Kidney epithelial cell (primary cell): ENCODE measurements around the gene PZP. TPM values are rescaled to one million over a fixed set of nuclear protein-coding genes. Genes with fewer than 3 reads are reported as not detected.
"Not testable (repeated sequence)": the region's sequence is repeated elsewhere in the genome, so short reads cannot be mapped to it uniquely, and the experiment has no call there.

ENCODE experiments used
- DNase-seq: peaks from one replicate; pipeline ENCODE4 v3.0.0-alpha.2; 2010; ENCODE audit warnings: low read depth
- H3K27me3 ChIP-seq: 2 replicates; pipeline ENCODE4 v1.6.0; 2011; ENCODE audit warnings: low read length; ENCODE audit not compliant: control insufficient read depth, insufficient read depth
- H3K36me3 ChIP-seq: 2 replicates; pipeline ENCODE4 v1.5.1; 2011; ENCODE audit warnings: low read length; ENCODE audit not compliant: control insufficient read depth, insufficient read depth
- H3K4me3 ChIP-seq: 2 replicates; pipeline ENCODE4 v1.5.1; 2011; ENCODE audit warnings: low read depth, mild to moderate bottlenecking, control low read depth, low read length
- total RNA-seq: library from RNA; depleted of rRNA; stranded (reverse); fragments of >200 nt; gene quantifications from 2 replicates; pipeline ENCODE4 v1.2.3, GENCODE V29; 2015
- TF ChIP-seq, protein P1 (sequence below): IDR thresholded peaks from 2 replicates; pipeline ENCODE4 v1.5.1; 2011; ENCODE audit warnings: mild to moderate bottlenecking, moderate library complexity, low read length, control low read depth, inconsistent platforms; ENCODE audit not compliant: insufficient read depth, poor library complexity, severe bottlenecking

The PZP gene
- total RNA-seq, 1 donor from 2014 or later: not detected

DNA sequence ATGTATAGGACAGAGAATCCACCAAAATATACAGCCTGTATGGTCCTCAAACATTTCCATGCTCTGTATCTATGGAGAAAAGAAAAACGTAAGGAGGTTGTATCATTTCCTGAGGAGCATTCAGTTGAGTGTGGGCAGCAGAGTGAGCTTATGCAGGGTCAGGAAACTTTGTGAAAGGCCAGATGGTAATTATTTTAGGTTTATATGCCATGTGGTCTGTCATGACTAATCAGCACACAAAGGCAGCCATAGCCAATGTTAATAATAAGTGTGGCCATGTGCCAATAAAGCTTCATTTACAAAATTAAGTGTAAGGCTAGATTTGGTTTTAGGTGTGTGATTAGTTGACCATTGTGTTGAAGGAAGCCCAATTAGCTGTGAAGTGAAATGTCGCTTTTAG is 59.3 kb downstream of the PZP start:
- TF ChIP-seq, protein P1, sequence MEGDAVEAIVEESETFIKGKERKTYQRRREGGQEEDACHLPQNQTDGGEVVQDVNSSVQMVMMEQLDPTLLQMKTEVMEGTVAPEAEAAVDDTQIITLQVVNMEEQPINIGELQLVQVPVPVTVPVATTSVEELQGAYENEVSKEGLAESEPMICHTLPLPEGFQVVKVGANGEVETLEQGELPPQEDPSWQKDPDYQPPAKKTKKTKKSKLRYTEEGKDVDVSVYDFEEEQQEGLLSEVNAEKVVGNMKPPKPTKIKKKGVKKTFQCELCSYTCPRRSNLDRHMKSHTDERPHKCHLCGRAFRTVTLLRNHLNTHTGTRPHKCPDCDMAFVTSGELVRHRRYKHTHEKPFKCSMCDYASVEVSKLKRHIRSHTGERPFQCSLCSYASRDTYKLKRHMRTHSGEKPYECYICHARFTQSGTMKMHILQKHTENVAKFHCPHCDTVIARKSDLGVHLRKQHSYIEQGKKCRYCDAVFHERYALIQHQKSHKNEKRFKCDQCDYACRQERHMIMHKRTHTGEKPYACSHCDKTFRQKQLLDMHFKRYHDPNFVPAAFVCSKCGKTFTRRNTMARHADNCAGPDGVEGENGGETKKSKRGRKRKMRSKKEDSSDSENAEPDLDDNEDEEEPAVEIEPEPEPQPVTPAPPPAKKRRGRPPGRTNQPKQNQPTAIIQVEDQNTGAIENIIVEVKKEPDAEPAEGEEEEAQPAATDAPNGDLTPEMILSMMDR: no peak
- no peaks in the 10 kb centered on the region for H3K27me3 ChIP-seq
- no peak overlapping the region for H3K4me3 ChIP-seq
- DNase-seq: no peak
- H3K36me3 ChIP-seq: no peaks in the 10 kb centered on the region

GRCh38 chr12:9147461-9147860 is 60.7 kb downstream of the PZP start:
- H3K4me3 ChIP-seq: no peak overlapping the region
- H3K27me3 ChIP-seq: no peaks in the 10 kb centered on the region
- TF ChIP-seq, protein P1: no peak
- no peak for DNase-seq
- no peaks in the 10 kb centered on the region for H3K36me3 ChIP-seq

- TF ChIP-seq, protein P1: no peak
These were observed 63.5 kb downstream of the PZP start for GRCh38 chr12:9144730-9145106.

GRCh38 chr12:9143929-9144729 is 64.1 kb downstream of the PZP start:
- no peaks in the 10 kb centered on the region for H3K27me3 ChIP-seq
- H3K36me3 ChIP-seq: no peaks in the 10 kb centered on the region
- no peak for DNase-seq
- H3K4me3 ChIP-seq: no peak overlapping the region
- TF ChIP-seq, protein P1: no peak

More at GRCh38 chr12:9144730-9145106, 63.5 kb downstream of the PZP start:
- no peak for DNase-seq
- Histone ChIP-seq H3K27me3 (no peaks in the 10 kb centered on the region), H3K36me3 (no peaks in the 10 kb centered on the region), H3K4me3 (no peak overlapping the region)

- TF ChIP-seq, protein P1: no peak
- H3K36me3 ChIP-seq: no peaks in the 10 kb centered on the region
- no peak overlapping the region for H3K4me3 ChIP-seq
- no peak for DNase-seq
- H3K27me3 ChIP-seq: no peaks in the 10 kb centered on the region
These were observed 65.1 kb downstream of the PZP start for GRCh38 chr12:9143137-9143536.

DNA sequence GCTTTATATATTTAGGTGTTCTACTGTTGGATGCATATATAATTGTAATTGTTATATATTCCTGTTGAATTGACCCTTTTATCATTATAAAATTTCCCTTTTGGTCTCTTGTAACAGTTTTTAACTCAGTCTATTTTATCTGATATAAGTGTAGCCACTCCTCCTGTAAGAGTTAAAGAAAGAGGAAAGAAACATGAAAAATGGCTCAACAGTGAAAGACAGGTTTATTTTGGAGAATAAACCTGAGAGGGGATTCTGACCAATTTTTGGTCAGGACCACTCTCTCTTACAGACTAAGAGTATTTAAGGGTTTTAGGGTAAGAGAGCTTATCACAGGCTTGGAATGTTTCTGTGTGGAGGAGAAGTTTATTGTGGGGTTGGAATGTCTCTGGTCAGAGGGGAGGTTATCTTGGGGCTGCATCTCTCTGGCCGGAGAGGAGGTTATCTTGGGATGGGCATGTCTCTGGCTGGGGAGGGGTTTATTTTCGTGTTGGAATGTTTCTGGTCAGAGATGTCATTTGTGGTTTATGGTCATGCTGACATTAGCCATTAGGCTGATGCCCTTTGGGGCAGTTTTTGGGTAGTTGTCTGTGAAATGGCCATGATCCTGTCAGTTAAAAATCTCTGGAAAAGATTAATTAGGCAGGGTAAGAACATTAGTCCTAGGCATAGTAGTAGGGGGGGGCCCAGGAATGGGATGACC is 68.5 kb downstream of the PZP start:
- not testable (repeated sequence) for DNase-seq, H3K36me3 ChIP-seq, H3K27me3 ChIP-seq, H3K4me3 ChIP-seq
